GM06990 (cell line): ENCODE data around the gene EPS8L2.
"Not testable (repeated sequence)": the region's sequence is repeated elsewhere in the genome, so short reads cannot be mapped to it uniquely, and the experiment has no call there.

Experiments
- DNase-seq: peaks from one replicate; pipeline ENCODE4 v3.0.0-alpha.2; 2011; ENCODE audit not compliant: insufficient read length; ENCODE audit errors: extremely low read depth
- H3K27me3 ChIP-seq: replicated peaks from 2 replicates; pipeline ENCODE4 v1.6.0; 2011; ENCODE audit warnings: low read length; ENCODE audit not compliant: control insufficient read depth, insufficient read depth
- H3K36me3 ChIP-seq: 2 replicates; pipeline ENCODE4 v1.5.1; 2011; ENCODE audit warnings: low read length; ENCODE audit not compliant: control insufficient read depth, insufficient read depth
- H3K4me3 ChIP-seq: replicated peaks from 2 replicates; pipeline ENCODE4 v1.5.1; 2011; ENCODE audit warnings: low read depth, mild to moderate bottlenecking, control low read depth, low read length
- CTCF ChIP-seq: IDR thresholded peaks from 2 replicates; pipeline ENCODE4 v1.5.1; 2011; ENCODE audit warnings: low read length, control low read depth, mild to moderate bottlenecking, inconsistent platforms; ENCODE audit not compliant: insufficient read depth, poor library complexity, severe bottlenecking

Gene EPS8L2

GRCh38 chr11:686451-687243 is 19.4 kb upstream of the EPS8L2 start:
- TF ChIP-seq CTCF = no peak
- Histone ChIP-seq H3K36me3 (peaks cover 21% of the 10 kb centered on the region), H3K4me3 (no peak overlapping the region), H3K27me3 (no peaks in the 10 kb centered on the region)
- no peak for DNase-seq

GRCh38 chr11:687751-688150 is 18.3 kb upstream of the EPS8L2 start:
- DNase-seq = no peak
- no peaks in the 10 kb centered on the region for H3K27me3 ChIP-seq
- no peak for TF ChIP-seq CTCF
- H3K4me3 ChIP-seq = no peak overlapping the region
- H3K36me3 ChIP-seq = peaks cover 18% of the 10 kb centered on the region

GRCh38 chr11:688681-689080 is 17.4 kb upstream of the EPS8L2 start:
- no peak for DNase-seq
- Histone ChIP-seq H3K36me3 (peaks cover 18% of the 10 kb centered on the region), H3K27me3 (no peaks in the 10 kb centered on the region), H3K4me3 (no peak overlapping the region)
- TF ChIP-seq CTCF = no peak

GRCh38 chr11:689625-690024 is 16.4 kb upstream of the EPS8L2 start:
- no peak for DNase-seq
- TF ChIP-seq CTCF = no peak
- H3K36me3 ChIP-seq = peaks cover 16% of the 10 kb centered on the region
- H3K4me3 ChIP-seq = no peak overlapping the region
- H3K27me3 ChIP-seq = no peaks in the 10 kb centered on the region

GRCh38 chr11:690244-690643 is 15.8 kb upstream of the EPS8L2 start:
- DNase-seq, H3K4me3 ChIP-seq, H3K27me3 ChIP-seq: not testable (repeated sequence)
- peaks cover 15% of the 10 kb centered on the region for H3K36me3 ChIP-seq

GRCh38 chr11:690738-691633 is 15.0 kb upstream of the EPS8L2 start:
- Histone ChIP-seq H3K4me3 (no peak overlapping the region), H3K27me3 (no peaks in the 10 kb centered on the region), H3K36me3 (peaks cover 15% of the 10 kb centered on the region)
- TF ChIP-seq CTCF = no peak
- DNase-seq = no peak
